HG03066 (cell line): ENCODE measurements around the gene NTRK2.

Experiments
- ATAC-seq: cut with Tn5 transposase; IDR thresholded peaks from one replicate; pipeline ENCODE4 v1.9.1; 2021; ENCODE audit warnings: low read depth; ENCODE audit not compliant: unreplicated experiment

The NTRK2 gene

DNA sequence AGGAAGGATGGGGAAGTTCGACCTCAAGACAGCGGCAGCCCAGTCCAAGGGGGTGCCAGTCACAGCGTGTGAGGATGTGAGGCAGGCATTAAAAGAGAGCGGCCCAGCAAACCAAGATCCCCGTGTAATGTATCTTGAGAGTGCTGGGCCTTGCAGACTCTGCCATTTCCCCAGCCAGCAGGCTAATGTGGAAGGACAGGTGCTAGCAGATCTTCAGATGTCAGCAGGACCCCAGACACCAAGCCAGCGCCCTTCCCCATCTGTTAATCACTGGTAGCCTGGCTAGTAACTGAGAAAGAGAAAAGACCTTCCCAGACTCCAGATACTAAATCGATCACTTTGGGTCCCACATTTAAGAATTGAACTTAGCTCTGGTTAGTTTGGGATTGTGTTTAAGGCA is 62.2 kb downstream of the NTRK2 start:
- no peak for ATAC-seq

DNA sequence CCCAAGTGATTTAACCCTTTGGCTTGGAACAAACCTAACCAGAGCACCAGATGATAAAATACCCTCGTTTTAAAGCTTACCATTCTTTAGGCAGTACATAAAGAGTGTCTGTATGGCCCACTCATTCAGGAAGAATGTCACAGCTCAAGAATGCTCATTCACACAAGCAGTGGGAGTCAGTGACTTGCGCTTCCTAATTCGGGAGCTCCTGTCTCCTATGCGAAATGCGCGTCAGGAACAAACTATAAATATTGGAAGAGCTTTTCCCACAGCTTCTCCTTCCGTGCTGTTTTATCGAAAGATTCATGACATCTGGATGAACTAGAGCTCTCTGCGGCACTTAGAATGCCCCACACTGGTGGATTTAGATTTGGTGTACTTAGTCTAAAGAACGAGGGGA is 66.6 kb downstream of the NTRK2 start:
- no peak for ATAC-seq

DNA sequence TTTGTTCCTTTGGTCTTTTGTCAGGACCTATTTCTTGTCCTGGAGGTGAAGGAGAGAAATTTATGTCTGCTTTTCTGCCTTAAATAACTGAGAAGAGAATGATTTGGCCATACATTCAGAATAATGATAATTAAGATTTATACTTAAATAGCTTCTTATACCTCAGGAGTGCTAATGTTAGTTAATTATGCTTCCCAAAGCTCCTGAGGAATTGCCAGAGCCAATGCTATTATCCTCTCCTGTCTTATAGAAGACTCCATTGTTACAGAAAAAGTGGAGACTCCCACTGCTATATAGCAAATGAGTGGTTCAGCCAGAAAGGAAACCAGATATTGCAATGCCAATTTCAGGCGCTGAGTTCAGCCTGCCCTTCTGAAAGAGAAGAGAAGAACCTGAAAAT is 67.0 kb downstream of the NTRK2 start:
- no peak for ATAC-seq

DNA sequence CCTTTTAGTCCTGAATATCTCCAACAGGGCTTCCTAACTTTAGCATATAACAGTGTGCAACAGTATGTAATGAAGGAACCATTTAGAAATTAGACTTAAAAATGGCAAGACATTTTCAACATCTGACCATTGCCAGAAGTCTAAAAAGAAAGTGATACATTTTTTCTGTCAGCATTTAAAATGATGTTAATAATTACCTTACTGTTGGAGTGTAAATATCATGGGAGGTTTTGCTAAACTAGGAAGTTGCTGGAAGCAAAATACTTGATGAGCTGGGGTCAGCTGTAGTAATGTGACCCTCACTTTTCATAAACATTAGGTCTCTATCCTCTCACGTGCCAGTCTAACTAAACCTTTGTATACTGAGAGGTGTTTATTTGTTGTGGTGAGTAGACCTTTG is 68.8 kb downstream of the NTRK2 start:
- no peak for ATAC-seq

DNA sequence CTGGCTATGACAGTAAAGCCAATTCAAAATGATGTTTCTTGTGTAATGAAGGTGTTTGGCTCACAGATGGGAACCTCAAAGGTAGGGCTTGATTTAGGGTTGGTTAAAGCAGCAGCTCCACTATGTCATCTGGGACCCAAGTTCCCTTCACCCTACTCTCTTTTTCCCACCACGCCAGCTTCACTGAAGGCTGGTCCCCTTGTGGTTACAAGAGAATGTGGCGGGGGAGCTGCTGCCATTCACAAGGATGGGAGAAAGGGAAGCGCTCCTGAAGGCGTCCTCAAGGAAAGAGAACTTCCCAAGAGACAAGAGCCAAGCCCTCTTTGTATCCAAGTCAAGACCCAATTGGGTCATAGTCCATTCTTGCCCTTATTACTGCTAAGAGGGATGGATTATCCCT is 72.7 kb downstream of the NTRK2 start:
- no peak for ATAC-seq

DNA sequence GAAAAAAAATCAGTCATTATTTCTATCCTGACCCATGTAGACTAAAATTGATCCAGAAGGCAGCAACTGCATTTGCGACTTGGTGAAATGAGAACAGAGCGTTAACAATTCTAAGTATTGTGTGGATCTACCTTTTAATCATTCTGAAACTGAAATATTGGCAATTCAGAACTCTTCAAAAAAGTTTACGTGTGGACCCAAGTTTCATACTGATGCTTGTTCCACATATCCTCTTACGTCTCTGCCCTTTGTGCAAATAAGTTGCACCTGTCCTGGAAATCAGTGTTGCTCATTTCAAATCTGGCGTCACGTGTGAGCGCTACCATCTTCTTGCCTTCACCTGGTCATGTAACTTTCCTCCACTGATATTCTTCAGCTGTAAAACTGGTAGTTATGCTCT is 74.7 kb downstream of the NTRK2 start:
- no peak for ATAC-seq

DNA sequence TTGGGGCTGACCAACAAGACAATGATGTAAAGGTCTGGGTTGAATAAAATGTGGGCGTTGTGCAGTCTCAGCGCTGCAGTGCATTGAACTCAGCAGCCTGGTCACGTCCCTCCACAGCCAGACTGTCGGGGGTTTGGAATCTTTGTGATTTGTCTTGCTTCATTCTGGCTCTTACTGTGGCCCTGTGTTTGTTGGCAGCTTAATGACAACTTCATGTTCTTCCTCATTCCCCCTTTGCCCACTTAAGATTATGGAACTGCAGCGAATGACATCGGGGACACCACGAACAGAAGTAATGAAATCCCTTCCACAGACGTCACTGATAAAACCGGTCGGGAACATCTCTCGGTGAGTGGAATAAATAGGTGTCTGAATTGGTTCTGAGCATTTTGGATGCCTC is 75.2 kb downstream of the NTRK2 start:
- ATAC-seq, result no peak

DNA sequence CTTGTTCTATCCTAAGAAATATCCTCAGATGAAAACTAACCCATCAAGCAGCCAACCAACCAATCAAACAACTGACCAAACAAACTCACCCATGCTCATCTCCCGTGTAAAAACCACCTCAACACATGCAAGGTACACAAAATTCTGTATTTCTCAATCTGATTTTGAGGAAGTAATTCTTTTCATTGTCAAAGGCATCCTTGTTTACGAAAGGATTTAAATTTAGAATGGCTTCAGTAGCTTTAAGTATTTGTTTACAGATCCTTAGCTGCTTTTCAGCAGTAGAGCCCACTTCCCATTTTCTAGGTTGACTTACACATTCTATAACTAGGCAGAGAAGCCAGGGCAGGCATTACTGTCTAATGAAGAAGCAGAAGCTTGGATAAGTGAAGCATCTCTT is 78.6 kb downstream of the NTRK2 start:
- ATAC-seq, result peak; percentile 49

DNA sequence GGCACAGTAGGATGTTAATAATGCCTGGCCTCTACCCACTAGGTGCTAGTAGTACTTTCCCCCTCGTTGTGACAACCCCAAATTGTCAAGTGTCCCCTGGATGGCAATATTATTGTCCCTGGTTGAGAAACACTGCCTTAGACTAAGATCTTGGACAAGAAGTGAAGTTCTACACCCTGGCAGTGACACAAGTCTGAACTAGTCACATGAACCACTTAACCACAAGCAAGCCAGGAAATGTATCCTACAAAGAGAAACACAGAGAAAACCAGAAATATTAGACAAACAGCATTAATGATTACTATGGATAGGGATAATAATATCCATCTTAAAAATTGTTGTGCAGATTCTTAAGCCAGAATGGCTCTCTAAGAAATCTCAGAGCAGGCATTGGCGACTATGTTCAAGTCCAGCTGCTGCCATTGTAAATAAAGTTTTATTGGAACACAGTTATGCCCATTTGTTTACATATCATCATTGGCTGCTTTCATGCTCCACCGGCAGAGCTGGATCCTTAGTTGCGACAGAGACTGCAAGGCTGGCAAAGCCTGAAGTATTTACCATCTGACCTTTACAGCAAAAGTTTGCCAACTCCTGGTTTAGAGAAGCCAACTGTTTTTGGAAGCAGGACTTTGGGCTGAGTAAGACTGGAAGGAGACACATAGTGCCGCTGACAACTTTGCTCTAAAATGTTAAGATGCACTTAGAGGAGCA is 80.8 kb downstream of the NTRK2 start:
- ATAC-seq, result no peak

DNA sequence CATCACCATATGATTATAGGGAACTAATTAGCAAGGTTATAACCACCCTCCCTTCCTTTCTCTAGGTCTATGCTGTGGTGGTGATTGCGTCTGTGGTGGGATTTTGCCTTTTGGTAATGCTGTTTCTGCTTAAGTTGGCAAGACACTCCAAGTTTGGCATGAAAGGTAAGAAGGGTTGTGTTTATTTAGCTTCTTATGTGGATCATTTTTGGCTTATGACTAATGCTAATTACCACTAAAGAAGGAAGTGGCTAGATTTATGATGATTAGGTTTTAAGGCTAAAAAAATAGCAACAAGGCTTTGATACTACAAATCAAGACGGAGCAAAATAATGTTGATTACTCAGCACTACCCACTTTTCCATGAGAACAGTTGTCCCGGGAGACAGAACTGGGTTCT is 82.4 kb downstream of the NTRK2 start:
- ATAC-seq, result no peak

DNA sequence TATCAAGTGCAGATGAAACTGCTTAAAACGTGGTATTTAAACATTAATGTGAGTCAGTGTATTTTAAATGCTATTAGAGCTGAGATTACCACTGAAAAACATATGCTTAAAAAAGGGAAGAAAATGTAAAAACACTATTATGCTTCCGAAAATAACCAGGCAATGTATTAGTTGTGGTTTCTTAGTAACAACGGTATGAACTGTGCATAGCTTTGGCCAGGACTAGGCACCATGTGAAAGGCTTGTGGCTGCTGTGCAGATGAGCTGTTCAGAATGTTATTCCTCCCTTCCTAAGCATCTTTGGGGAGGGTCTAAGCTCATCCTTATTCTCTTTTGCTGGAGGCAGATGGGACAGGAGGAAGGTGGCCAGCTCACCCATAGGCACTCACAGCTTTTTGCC is 84.9 kb downstream of the NTRK2 start:
- ATAC-seq, result no peak

DNA sequence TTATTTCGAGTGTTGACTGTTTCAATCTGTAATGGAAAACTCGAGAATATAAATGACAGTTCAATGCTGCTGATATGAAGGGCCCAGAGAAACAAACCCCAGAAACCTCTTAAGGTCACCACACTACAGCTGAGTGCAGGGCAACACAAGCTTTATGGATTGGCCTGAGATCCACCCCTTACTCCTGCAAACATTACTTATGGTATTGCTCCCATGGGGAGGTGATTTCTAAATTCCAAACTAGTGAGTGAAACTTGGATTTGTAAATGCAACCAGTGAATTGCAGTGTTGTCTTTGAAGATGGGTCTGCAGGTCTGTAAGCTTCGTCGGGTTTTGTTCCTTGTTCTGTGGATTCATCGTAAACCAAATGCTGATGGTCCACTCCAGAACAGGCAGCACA is 85.4 kb downstream of the NTRK2 start:
- ATAC-seq, result no peak

DNA sequence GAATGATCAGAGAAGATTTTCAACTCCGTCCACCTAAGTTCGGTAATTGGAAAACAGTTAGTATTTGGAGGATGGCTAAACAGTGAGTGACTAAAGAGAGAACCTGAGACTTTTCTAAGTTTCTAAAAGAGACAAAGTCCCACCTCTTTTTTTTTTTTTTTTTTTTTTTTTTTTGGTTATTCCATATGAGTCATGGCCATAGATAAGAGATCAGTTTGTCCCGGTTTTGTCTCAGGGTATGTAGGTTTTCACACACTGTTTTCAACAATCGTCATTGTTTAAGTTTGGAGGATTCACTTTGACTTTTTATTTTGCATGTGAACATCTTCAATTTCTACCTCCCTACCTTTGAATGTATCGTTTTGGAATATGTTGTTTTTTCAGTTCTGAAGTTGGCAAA is 85.9 kb downstream of the NTRK2 start:
- no peak for ATAC-seq

DNA sequence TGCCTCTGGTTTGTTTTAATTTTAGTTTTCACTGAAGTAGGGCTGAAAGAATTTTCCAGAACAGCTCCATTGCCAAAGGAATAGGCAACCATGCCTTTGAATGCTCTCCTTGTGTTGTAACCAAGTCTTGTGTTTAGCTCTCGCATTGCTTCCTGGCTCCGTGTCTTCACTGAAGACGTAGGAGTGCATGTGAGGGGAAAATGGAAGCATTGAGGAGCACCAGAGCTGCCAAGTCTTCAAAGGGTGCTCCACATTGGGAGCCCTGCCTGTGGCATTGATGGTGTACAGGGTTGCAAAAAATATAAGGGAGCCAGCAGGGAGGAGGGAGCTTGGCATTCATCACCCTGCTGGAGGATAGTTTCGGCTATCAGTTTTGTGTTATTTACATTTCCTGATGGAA is 86.6 kb downstream of the NTRK2 start:
- no peak for ATAC-seq

DNA sequence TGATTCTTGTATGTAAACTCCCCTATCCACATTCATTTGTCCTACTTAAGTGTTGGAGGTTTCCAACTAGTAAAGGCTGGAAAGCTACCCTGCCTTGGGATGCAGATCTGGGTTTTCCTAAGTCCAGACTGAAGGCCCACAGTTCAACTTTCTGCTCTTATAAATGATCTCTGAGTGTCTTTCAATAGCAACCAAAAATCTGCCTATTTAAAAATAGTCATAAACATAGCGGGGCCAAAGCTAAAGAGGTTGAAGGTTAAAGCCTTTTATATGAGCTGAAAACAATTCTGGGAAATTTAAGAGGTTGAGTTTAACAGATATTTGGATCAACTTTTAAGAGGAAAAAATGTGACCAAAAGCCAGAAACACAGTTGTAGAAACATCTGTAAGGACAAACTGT is 87.2 kb downstream of the NTRK2 start:
- no peak for ATAC-seq

DNA sequence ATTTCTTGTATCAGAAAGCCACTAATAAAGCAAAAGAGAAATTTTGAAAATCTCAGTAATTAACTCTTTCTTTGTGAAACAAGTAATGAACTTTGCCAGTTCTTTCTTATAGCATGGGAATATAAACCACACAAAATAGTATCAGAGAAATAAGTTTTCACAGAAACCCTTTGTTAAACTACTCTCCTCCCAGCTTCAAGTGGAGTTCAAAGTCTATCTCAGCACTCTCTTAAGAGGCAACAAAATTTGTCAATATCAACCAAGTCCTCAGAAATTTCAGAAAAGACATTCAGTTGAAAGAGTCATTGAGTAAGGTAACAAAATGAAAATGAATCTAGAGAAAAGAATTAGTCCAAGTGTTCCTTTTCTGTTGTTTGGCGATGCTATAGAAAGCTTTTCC is 89.3 kb downstream of the NTRK2 start:
- peak; percentile 7 for ATAC-seq

DNA sequence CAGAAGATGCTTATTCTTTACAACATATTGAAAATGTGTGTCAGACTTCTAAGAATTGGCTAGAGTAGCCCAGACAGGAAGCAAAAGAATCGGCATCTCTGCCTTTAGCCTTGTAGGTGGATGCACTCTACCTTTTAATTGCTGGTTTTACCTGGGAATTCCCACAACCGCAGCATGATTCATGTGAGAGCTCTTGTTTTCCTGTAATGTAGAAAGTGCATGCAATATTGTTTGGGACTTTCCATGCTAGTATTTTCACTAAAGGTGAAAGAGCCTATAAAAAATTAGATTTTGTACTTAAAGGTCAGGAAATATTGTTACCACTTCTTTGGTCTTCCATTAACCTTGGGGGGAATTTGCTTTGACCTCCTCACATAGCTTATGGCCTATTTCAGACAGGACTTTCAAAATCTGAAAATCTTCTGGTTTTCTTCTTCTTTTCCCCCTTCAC is 89.8 kb downstream of the NTRK2 start:
- ATAC-seq, result peak; percentile 52

DNA sequence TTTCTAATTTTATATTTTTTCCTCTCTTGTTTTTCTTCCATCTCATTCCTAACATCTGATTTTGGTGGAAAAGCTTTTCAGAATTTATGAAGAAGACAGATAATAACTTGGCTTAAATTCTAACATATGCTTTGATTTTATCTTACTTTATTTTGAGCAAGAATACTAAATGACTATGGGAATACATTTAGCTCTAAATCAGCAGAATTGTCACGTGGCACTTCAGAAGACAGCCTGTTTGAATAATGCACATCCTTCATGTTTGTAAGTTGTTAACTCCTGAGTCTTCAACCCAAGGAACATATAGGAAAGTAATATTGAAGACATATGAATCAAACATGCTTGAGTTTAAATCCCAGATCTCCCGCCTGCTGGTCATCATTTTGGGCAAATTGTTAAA is 90.3 kb downstream of the NTRK2 start:
- no peak for ATAC-seq

DNA sequence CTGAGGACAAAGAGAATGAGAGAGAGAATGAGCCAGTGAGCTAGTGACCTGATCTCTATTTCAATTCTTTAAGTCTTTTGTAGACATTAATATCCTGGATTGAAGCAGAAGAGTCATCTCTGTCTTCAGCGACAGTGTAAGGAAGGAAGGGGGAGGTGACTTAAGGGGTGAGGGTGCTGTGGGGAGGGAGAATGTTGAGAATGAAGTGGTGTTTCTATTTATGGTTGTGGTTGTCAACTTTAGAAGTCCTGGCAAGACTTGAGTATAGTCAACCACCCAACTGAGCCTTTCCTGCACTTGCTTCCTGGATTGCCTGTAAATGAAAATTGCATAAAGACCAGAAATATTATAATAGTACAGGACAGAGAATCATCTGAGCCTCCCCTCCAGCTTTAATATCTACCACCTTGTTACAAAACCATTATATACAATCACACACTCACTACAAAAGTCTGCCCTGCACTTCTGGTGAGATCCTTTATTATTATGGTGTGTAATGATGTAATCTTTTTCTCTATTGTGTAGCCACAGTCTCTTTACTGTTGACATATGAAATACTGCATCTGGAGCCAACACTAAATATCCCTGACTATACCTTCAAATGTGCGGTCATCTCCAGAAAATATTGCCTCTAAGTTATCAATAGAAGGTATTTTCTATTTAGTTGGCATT is 91.7 kb downstream of the NTRK2 start:
- no peak for ATAC-seq

DNA sequence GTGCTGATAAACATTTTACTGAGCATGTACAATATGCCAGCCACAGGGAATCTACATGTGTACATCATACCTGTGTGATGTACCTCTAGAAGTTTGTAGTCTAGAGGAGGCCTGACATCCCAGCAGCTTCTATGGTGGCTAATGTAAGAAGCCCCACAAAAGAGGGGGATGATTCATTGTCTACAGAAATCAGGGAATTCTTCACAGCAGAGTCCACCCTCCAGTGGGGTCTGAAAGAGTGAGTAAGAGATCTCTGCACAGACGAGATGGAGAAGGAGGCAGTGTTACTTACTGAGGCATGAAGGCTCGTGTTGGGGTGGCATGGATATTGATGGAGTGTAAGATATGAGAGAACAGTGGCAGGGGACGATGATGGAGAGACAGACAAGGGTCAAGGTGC is 103.0 kb downstream of the NTRK2 start:
- no peak for ATAC-seq

DNA sequence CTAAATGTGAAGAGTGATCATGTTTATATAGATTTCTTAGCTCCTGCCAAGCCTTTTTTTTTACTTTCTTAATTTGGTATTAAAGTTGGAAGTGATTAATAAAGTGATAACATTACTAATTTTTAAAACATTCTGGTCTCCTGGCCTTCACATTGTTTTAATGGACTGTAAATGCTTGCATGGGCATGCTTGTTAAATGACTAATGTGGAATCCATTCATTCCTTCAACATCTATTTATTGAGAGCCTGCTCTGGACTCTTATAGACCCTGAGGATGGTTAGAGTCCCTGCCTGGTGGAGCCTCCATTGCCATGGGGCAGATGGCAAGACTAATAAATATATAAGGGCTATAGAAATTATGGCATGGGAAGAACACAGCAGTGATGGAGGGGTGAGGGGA is 103.5 kb downstream of the NTRK2 start:
- no peak for ATAC-seq

DNA sequence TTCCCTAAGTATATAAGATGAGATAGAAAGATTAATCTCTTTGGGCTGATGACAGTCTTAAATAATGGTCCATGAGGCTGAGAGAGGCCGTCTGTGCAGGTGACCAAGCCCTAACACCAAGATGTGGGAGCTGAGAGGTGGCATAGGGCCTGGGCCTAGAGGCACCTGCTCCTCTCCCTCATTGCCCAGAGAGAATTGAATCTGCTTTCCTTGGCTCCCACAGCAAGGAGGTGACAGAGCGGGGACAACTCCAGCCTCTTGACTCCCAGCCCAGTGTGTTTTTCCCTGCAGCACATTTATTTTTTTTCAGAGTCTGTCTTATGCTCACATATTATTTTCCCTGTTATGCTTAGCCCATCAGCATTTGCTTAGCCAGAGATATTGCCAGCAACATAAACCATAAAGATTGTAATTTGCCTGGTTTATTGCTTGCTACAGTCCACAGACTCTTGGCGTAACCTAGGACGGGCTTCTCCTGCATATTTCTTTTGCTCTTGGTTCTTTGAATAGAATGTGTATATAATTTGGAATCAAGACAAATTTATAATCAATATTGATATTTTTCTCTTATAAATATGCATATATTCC is 105.6 kb downstream of the NTRK2 start:
- ATAC-seq, result no peak
